Stimulated activated memory B cell treated with anti-CD40 and anti-IgM and Interleukin-4, amounts not matched to agents 10 μg/mL and 1 μg/mL and 100 μg/mL, for 72 hours (primary cell): ENCODE data around the gene RGS12.
A peak's percentile ranks its signal among the peaks of the same experiment; 100 is the strongest.

Experiments
- ATAC-seq: fragments of 150-1000 bp; cut with Tn5 transposase; 2 replicates; pipeline ENCODE4 v1.10.0; 2021
- H3K27ac Mint-ChIP-seq: one replicate; pipeline ENCODE4 v1.8.0; 2022; ENCODE audit warnings: mild to moderate bottlenecking, mixed read lengths
- H3K27me3 Mint-ChIP-seq: one replicate; pipeline ENCODE4 v1.8.0; 2022; ENCODE audit warnings: mixed read lengths
- H3K36me3 Mint-ChIP-seq: one replicate; pipeline ENCODE4 v1.8.0; 2022; ENCODE audit warnings: mixed read lengths
- H3K4me1 Mint-ChIP-seq: one replicate; pipeline ENCODE4 v1.8.0; 2022; ENCODE audit warnings: mixed read lengths
- H3K4me3 Mint-ChIP-seq: one replicate; pipeline ENCODE4 v1.8.0; 2022; ENCODE audit warnings: mild to moderate bottlenecking, moderate library complexity, mixed read lengths
- H3K9me3 Mint-ChIP-seq: one replicate; pipeline ENCODE4 v1.8.0; 2022; ENCODE audit warnings: mixed read lengths

RGS12 gene

GRCh38 chr4:3250956-3251690 is 41.7 kb upstream of the RGS12 start:
- H3K4me3 Mint-ChIP-seq: no peak overlapping the region
- ATAC-seq: no peak
- no peaks in the 10 kb centered on the region for H3K9me3 Mint-ChIP-seq
- H3K27me3 Mint-ChIP-seq: no peaks in the 10 kb centered on the region
- peaks cover 29% of the 10 kb centered on the region for H3K36me3 Mint-ChIP-seq
- peaks cover 3% of the 10 kb centered on the region for H3K4me1 Mint-ChIP-seq
- H3K27ac Mint-ChIP-seq: no peak overlapping the region

GRCh38 chr4:3251691-3252479 is 40.9 kb upstream of the RGS12 start:
- Mint-ChIP-seq H3K9me3 (no peaks in the 10 kb centered on the region), H3K36me3 (peaks cover 31% of the 10 kb centered on the region), H3K4me1 (peaks cover 7% of the 10 kb centered on the region), H3K27me3 (no peaks in the 10 kb centered on the region), H3K27ac (no peak overlapping the region), H3K4me3 (no peak overlapping the region)
- ATAC-seq: no peak

- Mint-ChIP-seq H3K9me3 (no peaks in the 10 kb centered on the region), H3K27ac (no peak overlapping the region), H3K27me3 (no peaks in the 10 kb centered on the region)
These were observed 40.4 kb upstream of the RGS12 start for GRCh38 chr4:3252480-3252828.

GRCh38 chr4:3252831-3253641 is 39.8 kb upstream of the RGS12 start:
- Mint-ChIP-seq H3K4me1 (peaks cover 19% of the 10 kb centered on the region), H3K27ac (no peak overlapping the region), H3K4me3 (no peak overlapping the region), H3K9me3 (no peaks in the 10 kb centered on the region), H3K36me3 (peaks cover 31% of the 10 kb centered on the region), H3K27me3 (no peaks in the 10 kb centered on the region)
- ATAC-seq: no peak

More at GRCh38 chr4:3252480-3252828, 40.4 kb upstream of the RGS12 start:
- Mint-ChIP-seq H3K4me3 (no peak overlapping the region), H3K36me3 (peaks cover 31% of the 10 kb centered on the region), H3K4me1 (peaks cover 13% of the 10 kb centered on the region)
- ATAC-seq: no peak

GRCh38 chr4:3253808-3254207 is 39.0 kb upstream of the RGS12 start:
- H3K4me1 Mint-ChIP-seq: peaks cover 24% of the 10 kb centered on the region
- ATAC-seq: no peak
- H3K27ac Mint-ChIP-seq: no peak overlapping the region

GRCh38 chr4:3254302-3255131 is 38.3 kb upstream of the RGS12 start:
- ATAC-seq: no peak
- Mint-ChIP-seq H3K27me3 (no peaks in the 10 kb centered on the region), H3K27ac (no peak overlapping the region), H3K9me3 (no peaks in the 10 kb centered on the region), H3K36me3 (peaks cover 31% of the 10 kb centered on the region), H3K4me3 (no peak overlapping the region), H3K4me1 (peaks cover 24% of the 10 kb centered on the region)

More at GRCh38 chr4:3253808-3254207, 39.0 kb upstream of the RGS12 start:
- no peaks in the 10 kb centered on the region for H3K9me3 Mint-ChIP-seq
- H3K27me3 Mint-ChIP-seq: no peaks in the 10 kb centered on the region
- H3K36me3 Mint-ChIP-seq: peaks cover 31% of the 10 kb centered on the region
- H3K4me3 Mint-ChIP-seq: no peak overlapping the region

DNA sequence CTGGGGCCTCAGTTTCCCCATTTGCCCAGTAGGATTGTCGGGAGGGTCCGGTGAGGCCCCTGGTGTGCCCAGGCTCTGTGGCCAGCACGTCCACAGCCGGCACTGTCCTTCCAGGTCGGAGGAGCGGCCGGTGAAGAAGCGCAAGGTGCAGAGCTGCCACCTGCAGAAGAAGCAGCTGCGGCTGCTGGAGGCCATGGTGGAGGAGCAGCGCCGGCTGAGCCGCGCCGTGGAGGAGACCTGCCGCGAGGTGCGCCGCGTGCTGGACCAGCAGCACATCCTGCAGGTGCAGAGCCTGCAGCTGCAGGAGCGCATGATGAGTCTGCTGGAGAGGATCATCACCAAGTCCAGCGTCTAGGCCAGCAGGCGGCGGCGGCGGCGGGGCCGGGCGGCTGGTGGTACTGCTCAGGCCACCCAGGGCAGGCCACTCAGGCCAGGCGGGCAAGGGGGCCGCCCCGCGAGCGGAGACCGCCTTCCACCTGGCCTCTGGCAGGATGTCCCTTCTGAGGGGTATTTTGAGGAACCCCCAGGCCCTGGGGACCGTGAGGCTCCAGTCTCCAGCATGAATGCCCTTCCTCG is 37.1 kb upstream of the RGS12 start:
- peaks cover 24% of the 10 kb centered on the region for H3K4me1 Mint-ChIP-seq
- H3K4me3 Mint-ChIP-seq: no peak overlapping the region
- ATAC-seq: no peak
- H3K9me3 Mint-ChIP-seq: no peaks in the 10 kb centered on the region
- no peaks in the 10 kb centered on the region for H3K27me3 Mint-ChIP-seq
- peaks cover 27% of the 10 kb centered on the region for H3K36me3 Mint-ChIP-seq
- H3K27ac Mint-ChIP-seq: no peak overlapping the region

GRCh38 chr4:3256230-3257102 is 36.4 kb upstream of the RGS12 start:
- no peak for ATAC-seq
- H3K4me3 Mint-ChIP-seq: no peak overlapping the region
- H3K4me1 Mint-ChIP-seq: peaks cover 24% of the 10 kb centered on the region
- no peaks in the 10 kb centered on the region for H3K9me3 Mint-ChIP-seq
- no peaks in the 10 kb centered on the region for H3K27me3 Mint-ChIP-seq
- peak overlapping the region; percentile 12 for H3K27ac Mint-ChIP-seq
- peaks cover 27% of the 10 kb centered on the region for H3K36me3 Mint-ChIP-seq

- H3K4me3 Mint-ChIP-seq: peak overlapping the region; percentile 6
- peak overlapping the region; percentile 12 for H3K27ac Mint-ChIP-seq
- H3K36me3 Mint-ChIP-seq: peaks cover 27% of the 10 kb centered on the region
These were observed 35.7 kb upstream of the RGS12 start for GRCh38 chr4:3257103-3257555.

GRCh38 chr4:3257556-3258482 is 35.0 kb upstream of the RGS12 start:
- Mint-ChIP-seq H3K27ac (peak overlapping the region; percentile 12), H3K4me3 (peak overlapping the region; percentile 6), H3K27me3 (no peaks in the 10 kb centered on the region), H3K9me3 (no peaks in the 10 kb centered on the region), H3K4me1 (peaks cover 24% of the 10 kb centered on the region), H3K36me3 (peaks cover 27% of the 10 kb centered on the region)
- ATAC-seq: peak; percentile 84

More at GRCh38 chr4:3257103-3257555, 35.7 kb upstream of the RGS12 start:
- Mint-ChIP-seq H3K27me3 (no peaks in the 10 kb centered on the region), H3K9me3 (no peaks in the 10 kb centered on the region), H3K4me1 (peaks cover 24% of the 10 kb centered on the region)
- ATAC-seq: peak; percentile 58

DNA sequence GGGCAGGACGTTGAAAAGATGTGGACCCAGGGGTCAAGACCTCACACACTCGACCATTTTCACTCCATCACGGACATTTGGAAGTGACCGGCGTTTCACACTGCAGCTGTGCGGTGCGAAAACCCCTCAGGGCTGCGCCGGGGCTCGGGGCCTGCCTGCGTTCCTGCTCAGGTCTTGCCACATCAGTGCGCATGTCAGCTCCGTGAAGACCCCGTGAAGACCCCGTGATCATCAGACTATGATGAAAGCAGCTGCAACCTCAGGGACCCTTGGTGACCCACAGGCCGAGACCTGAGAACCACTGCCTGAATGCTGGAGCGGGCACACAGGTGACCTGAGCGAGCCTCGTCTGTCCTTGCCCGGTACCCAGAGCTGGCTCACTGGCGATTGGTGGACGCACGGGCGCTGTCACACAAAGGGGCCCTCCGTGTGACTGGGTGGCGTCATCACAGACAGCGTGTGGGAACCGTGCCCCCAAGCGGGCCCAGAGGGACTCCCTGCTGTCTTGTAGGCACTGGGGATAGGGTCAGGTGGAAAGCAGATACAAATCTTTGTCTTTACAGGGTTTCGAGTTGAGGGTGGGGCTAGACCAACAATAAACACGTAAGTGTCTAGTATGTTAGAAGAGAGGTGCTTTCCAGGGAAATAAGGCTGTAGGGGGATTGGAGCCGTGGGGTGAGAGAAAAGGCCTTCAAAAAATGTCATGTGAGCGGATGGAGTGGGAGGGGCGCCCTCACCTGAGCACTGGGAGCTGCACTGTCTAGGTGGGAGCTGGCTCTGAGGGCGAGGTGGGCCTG is 31.2 kb upstream of the RGS12 start:
- Mint-ChIP-seq H3K4me1 (peaks cover 20% of the 10 kb centered on the region), H3K9me3 (no peaks in the 10 kb centered on the region), H3K27me3 (no peaks in the 10 kb centered on the region), H3K36me3 (peaks cover 7% of the 10 kb centered on the region), H3K4me3 (no peak overlapping the region), H3K27ac (no peak overlapping the region)
- ATAC-seq: no peak
